Superior temporal gyrus (tissue), 1 donor: ENCODE data around the gene PYHIN1.

Experiments used
- DNase-seq: peaks from one replicate; pipeline ENCODE4 v3.0.0-alpha.2; 2016; ENCODE audit errors: extremely low spot score

Gene PYHIN1

DNA sequence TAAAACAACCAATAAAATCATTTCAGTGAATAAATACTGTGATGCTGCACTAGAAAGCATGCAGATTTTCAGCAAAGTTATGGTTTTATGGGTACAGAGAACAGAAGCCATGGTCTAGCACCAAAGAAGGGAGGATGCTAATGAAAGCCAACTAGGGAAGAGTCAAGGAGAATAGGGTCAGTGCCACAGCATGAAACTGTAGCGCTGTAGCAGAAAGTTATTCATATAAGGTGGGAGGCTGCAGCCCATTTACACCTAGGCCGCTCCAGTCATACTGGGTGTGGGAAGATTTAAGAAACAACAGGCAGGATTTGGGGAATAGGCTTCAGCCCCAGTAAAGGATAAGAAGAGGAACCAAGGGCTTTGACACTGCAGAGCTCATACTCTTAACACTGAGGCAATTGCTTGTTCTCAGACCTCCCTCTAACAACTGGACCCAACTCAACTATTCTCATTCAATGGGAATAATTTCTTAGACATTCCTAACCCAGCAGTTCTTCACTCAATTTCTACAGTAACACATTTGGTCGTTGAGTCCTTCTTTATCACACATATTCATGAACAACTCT, 82.7 kb downstream of the PYHIN1 start:
- DNase-seq = no peak

DNA sequence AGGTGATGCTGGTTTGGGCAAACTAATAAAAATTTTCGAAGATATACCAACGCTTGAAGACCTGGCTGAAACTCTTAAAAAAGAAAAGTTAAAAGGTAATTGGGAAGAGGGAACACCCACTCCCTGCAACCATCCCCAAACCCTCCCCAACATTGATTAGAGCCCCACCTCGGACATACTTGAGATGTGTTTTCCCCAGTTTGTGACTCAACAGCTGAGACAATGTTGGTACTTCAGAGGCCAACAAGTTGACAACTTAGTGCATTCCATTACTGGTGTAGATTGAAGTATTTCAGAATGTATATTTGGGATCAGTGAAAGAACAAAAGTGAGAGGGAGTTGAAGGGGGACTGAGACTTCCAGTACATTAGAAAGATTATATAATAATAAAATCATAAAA, 83.5 kb downstream of the PYHIN1 start:
- no peak for DNase-seq

DNA sequence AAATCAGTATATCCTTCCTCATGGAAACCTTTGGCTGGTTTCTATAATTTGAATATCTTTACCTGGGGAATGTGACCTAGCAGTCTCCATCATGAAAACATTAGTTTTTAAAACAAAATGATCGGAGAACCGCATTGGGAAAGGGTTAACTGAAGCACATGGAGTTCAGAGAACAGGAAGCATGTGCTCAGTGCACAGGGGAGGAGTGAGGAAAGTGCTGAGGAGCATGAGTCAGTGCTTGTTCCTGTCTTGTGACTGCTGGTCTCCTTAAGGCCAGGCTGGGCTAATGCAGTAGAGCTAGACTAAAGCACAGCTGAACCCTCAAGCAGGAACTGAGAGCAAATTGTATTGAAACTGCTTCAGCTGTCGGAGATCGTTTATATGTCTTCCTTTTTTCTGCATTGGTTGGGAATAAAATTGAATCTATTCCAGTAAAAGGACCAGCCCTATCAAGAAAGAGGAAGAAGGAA, 84.1 kb downstream of the PYHIN1 start:
- peak; percentile 43 for DNase-seq

DNA sequence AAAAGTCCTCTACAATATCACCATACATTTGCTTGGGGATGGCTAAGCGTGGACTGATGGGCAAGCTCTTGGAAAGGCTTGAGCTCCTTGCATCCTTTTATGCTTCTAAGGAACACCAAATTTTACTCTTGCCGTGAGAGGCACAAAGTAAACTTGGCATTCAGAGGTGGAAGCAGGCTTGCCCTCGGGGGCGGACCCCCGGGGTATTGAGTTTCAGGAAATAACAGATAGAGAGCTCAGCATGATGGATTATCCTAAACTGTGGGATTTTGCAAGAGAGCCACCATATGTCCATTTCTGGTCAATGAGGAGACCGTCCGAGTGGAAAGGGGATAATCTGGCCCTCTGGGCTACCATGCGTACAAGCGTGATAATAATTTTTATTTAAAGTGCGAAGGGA, 92.4 kb downstream of the PYHIN1 start:
- no peak for DNase-seq

DNA sequence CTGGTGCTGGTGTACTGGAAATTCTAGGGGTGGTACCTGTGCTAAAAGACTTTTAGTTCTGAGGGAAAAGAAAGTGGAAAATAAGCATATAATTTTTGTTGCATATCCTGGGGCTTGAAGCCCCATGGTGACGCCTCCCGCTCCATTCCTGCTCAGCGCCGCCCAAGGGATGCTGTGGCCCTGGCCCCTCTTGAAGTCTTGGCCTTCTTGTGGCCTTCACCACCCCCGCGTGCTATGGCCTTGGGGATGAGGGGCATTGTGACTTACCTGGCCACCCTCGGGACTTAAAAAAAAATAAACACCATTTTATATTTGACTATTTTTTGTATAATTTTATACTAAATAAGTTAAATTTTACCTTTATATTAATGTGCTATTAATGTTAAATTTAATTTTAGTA, 93.7 kb downstream of the PYHIN1 start:
- DNase-seq = no peak
